GM10248 (cell line): ENCODE results near the gene CD47.

Source experiments
- CTCF ChIA-PET: fragments of 300-600 bp; sonication (Branson Sonifier 250); formaldehyde crosslinking; extraction: SDS; loops from one replicate; lab custom pipeline; 2021; ENCODE audit warnings: antibody characterized with exemption; lab: Yijun Ruan, JAX
- POLR2A ChIA-PET: fragments of 350-650 bp; sonication (Branson Sonifier 250); formaldehyde crosslinking; extraction: SDS; loops from one replicate; lab custom pipeline; 2020; ENCODE audit warnings: antibody characterized with exemption; lab: Yijun Ruan, JAX
- DNase-seq: peaks from one replicate; pipeline ENCODE4 v3.0.0; 2012; ENCODE audit errors: extremely low spot score
- TF ChIP-seq, protein P1 (sequence below): IDR thresholded peaks from 2 replicates; pipeline ENCODE4 v1.5.1; 2012; ENCODE audit warnings: mild to moderate bottlenecking, low read depth; ENCODE audit errors: extremely low read depth, missing control alignments, control extremely low read depth

CD47 gene

DNA sequence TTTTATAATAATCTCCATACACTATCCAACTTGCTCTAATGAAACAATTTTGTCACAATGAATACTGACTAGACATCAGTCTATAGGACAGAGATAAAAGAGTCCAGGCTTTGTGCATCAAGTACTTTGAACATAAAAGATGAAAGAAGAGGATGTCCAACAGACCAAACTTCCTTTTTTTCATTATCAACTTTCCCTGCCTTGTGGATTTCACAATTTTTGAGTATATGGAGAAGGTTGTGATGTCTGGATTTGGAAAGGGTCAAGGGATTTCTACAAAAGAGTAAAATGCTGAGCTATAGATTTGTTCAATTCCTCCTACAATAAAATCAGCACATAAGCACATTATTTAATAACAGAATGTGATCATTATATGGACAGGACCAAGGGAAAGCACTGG is 25.7 kb downstream of the CD47 start:
- ChIA-PET CTCF (interaction anchor here (1.0 to 1.4 kb wide), 2 partner anchors 9 to 15 kb away, joined by 4 read pairs; no protein-coding TSS in a partner anchor), POLR2A (no interaction called here)

GRCh38 chr3:108064293-108064887 is 26.4 kb downstream of the CD47 start:
- ChIA-PET CTCF (interaction anchor here (1.0 to 1.4 kb wide), 2 partner anchors 9 to 15 kb away, joined by 4 read pairs; no protein-coding TSS in a partner anchor), POLR2A (no interaction called here)
- DNase-seq: no peak
- TF ChIP-seq, protein P1, sequence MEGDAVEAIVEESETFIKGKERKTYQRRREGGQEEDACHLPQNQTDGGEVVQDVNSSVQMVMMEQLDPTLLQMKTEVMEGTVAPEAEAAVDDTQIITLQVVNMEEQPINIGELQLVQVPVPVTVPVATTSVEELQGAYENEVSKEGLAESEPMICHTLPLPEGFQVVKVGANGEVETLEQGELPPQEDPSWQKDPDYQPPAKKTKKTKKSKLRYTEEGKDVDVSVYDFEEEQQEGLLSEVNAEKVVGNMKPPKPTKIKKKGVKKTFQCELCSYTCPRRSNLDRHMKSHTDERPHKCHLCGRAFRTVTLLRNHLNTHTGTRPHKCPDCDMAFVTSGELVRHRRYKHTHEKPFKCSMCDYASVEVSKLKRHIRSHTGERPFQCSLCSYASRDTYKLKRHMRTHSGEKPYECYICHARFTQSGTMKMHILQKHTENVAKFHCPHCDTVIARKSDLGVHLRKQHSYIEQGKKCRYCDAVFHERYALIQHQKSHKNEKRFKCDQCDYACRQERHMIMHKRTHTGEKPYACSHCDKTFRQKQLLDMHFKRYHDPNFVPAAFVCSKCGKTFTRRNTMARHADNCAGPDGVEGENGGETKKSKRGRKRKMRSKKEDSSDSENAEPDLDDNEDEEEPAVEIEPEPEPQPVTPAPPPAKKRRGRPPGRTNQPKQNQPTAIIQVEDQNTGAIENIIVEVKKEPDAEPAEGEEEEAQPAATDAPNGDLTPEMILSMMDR: no peak

More for the DNA sequence above, 25.7 kb downstream of the CD47 start:
- DNase-seq: no peak
- TF ChIP-seq, protein P1: no peak

- TF ChIP-seq, protein P1: no peak
- DNase-seq: peak; percentile 23
- POLR2A ChIA-PET: no interaction called here
- CTCF ChIA-PET: interaction anchor here (0.9 to 1.6 kb wide), 4 partner anchors 8 to 12 kb away, joined by 3 to 4 read pairs (median 4); no protein-coding TSS in a partner anchor
Observed at GRCh38 chr3:108062051-108062450, 28.8 kb downstream of the CD47 start.

DNA sequence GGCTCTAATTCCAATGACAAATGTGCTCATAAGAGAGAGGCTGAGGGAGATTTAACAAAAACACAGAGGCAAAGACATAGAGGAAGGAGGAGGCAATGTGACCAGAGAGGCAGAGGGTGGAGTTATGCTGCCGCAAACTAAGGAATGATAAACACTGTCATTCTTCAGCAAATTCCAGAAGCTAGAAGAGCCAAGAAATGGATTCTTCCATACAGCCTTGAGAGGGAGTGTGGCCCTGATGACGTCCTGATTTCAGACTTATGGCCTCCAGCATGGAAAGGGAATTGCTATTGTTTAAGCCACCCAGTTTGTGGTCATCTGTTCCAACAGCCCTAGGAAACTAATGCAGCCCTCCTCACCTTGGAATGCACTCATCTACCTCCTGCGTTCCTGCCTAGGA is 30.5 kb downstream of the CD47 start:
- TF ChIP-seq, protein P1: no peak
- POLR2A ChIA-PET: no interaction called here
- DNase-seq: no peak
- CTCF ChIA-PET: interaction anchor here (0.9 kb wide), 1 partner anchor 12 kb away, joined by 3 read pairs; no protein-coding TSS in a partner anchor

- DNase-seq: no peak
- TF ChIP-seq, protein P1: no peak
- POLR2A ChIA-PET: no interaction called here
- CTCF ChIA-PET: no interaction called here
Observed at GRCh38 chr3:108055931-108056330, 34.9 kb downstream of the CD47 start.

GRCh38 chr3:108054935-108055334 is 35.9 kb downstream of the CD47 start:
- no peak for DNase-seq
- CTCF ChIA-PET: no interaction called here
- POLR2A ChIA-PET: no interaction called here
- TF ChIP-seq, protein P1: no peak

DNA sequence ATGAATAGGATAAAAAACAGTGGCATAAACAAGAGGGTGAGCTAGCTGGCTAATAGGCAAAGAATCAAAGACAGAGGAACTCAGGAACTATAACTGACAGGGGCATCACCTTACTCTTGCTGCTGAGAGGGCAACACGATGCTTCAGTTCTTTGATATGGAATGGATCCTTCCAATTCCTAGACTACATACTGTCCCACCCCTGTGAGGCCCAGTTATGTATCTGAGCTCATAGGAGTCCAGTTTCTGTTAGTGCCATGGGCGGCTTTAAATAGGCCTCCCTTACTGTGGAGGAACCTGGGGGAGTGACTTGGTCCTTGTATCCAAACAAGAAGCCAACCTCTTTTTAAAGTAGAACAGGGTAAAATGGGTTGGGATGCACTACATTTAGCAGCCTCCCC is 37.3 kb downstream of the CD47 start:
- no peak for DNase-seq
- CTCF ChIA-PET: interaction anchor here (0.7 to 2.6 kb wide), 6 partner anchors 9 to 126 kb away, joined by 3 to 11 read pairs (median 4); no protein-coding TSS in a partner anchor
- POLR2A ChIA-PET: no interaction called here
- TF ChIP-seq, protein P1: no peak
